Hematopoietic multipotent progenitor cell treated with erythropoietin and hydrocortisone succinate and interleukin-3 and kit ligand, for 8 days (in vitro differentiated cells): ENCODE results near the gene ZNF638.

ENCODE experiments used
- DNase-seq: peaks from one replicate; pipeline ENCODE4 v3.0.0-alpha.2; 2015

ZNF638 gene

GRCh38 chr2:71473346-71474031, 141.9 kb downstream of the ZNF638 start:
- no peak for DNase-seq

GRCh38 chr2:71474116-71474743, 142.6 kb downstream of the ZNF638 start:
- no peak for DNase-seq

- DNase-seq: no peak
Measured at GRCh38 chr2:71474744-71475397, 143.3 kb downstream of the ZNF638 start.

GRCh38 chr2:71476495-71476894, 144.9 kb downstream of the ZNF638 start:
- no peak for DNase-seq

GRCh38 chr2:71477231-71477691, 145.7 kb downstream of the ZNF638 start:
- DNase-seq: no peak

- no peak for DNase-seq
Measured at GRCh38 chr2:71478806-71479205, 147.2 kb downstream of the ZNF638 start.

- no peak for DNase-seq
Measured at GRCh38 chr2:71479261-71479660, 147.7 kb downstream of the ZNF638 start.

GRCh38 chr2:71481111-71481510, 149.5 kb downstream of the ZNF638 start:
- no peak for DNase-seq

- no peak for DNase-seq
Measured at GRCh38 chr2:71482055-71482454, 150.5 kb downstream of the ZNF638 start.

GRCh38 chr2:71483246-71483645, 151.7 kb downstream of the ZNF638 start:
- no peak for DNase-seq

GRCh38 chr2:71484354-71484753, 152.8 kb downstream of the ZNF638 start:
- DNase-seq: no peak
